Activated CD8-positive, alpha-beta memory T cell treated with anti-CD3 and anti-CD28 coated beads, Interleukin-2, amount 50 U/mL, for 4 hours (primary cell): ENCODE results near the gene YKT6.
A peak's percentile ranks its signal among the peaks of the same experiment; 100 is the strongest.
"Not testable (repeated sequence)": the region's sequence is repeated elsewhere in the genome, so short reads cannot be mapped to it uniquely, and the experiment has no call there.

Source experiments
- DNase-seq: peaks from one replicate; pipeline ENCODE4 v3.0.0-alpha.2; 2020

The YKT6 gene

GRCh38 chr7:44172803-44173424 is 27.9 kb upstream of the YKT6 start:
- DNase-seq, result no peak

DNA sequence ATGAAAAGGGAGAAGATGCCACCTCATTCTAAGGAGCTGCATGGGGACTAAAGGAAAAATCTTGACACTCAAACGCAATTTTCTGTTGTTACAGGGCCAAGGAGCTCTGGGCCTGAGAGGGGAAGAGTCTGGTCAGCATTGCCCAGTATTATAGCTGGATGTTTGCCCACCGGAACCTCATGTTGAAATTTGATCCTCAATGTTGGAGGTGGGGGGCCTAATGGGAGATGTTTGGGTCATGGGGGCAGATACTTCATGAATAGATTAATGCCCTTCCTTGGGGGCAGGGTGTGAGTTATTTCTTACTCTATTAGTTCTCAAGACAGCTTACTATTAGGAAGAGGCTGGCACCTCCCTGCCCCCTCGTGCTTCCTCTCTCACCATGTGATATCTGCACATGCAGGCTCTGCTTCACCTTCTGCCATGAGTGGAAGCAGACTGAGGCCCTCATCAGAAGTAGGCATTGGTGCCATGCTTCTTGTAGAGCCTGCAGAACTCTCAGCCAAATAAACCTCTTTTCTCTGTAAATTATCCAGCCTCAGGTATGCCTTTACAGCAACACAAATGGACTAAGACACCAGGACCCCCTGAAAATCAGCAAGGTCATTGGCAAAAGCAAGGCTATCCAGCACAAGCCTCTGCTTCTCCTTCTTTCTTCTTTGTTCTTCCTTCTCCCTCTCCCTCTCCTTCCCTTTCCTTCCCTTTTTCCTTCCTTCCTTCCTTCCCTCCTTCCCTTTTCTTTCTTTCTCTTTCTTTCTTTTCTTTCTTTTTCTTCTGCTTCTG is 26.7 kb upstream of the YKT6 start:
- DNase-seq, result no peak

DNA sequence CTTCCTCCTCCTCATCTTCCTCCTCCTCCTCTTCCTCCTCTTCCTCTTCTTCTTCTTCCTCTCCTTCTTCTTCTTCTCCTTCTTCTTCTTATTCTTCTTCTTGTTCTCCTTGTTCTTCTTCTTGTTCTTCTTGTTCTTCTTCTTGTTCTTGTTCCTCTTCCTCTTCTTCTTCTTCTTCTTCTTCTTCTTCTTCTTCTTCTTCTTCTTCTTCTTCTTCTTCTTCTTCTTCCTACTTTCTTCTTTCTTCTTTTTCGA is 26.2 kb upstream of the YKT6 start:
- DNase-seq, result not testable (repeated sequence)

GRCh38 chr7:44175730-44176129 is 25.0 kb upstream of the YKT6 start:
- no peak for DNase-seq

DNA sequence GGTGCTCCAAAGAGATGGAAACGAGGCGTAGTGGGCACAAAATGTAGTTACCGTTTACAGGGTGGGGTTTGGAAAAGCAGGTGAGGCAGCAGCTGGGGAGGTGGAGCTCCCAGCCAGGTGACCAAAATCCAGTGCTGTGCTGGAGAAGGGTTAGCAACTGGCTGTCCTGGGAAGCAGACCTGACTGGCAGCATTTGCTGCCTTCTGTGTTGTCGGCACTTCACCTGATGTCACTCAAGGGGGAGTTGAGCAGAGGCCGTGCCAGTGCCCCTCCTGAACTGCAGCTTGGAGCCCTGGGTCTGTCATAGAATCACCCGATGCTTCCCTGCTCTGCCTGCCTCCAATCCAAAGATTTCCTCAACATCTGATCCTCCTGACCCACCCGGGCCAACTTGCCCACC is 24.3 kb upstream of the YKT6 start:
- DNase-seq, result no peak

- DNase-seq, result no peak
Observed at GRCh38 chr7:44177570-44178131, 23.1 kb upstream of the YKT6 start.

GRCh38 chr7:44180631-44181030 is 20.1 kb upstream of the YKT6 start:
- no peak for DNase-seq

DNA sequence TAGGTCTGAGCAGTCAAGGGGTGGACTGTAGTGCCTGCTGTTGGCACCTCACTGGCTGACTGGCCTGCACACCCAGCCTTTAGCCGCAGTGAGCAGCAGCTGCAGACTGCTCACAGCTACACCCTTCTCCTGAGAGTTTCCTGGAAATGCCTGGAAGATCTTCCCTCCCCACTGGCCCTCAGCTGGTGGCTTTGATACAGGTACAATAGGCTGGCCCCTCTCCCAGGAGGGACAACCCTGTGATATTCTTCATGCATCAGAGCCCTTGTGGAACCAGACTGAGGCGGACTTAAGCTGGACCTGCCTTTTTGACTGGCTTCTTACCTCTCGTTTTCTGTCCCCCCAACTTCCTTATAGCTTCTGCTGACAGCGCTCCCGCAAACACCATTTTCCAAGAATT is 18.0 kb upstream of the YKT6 start:
- no peak for DNase-seq

- DNase-seq, result no peak
Observed at GRCh38 chr7:44183386-44183785, 17.4 kb upstream of the YKT6 start.

DNA sequence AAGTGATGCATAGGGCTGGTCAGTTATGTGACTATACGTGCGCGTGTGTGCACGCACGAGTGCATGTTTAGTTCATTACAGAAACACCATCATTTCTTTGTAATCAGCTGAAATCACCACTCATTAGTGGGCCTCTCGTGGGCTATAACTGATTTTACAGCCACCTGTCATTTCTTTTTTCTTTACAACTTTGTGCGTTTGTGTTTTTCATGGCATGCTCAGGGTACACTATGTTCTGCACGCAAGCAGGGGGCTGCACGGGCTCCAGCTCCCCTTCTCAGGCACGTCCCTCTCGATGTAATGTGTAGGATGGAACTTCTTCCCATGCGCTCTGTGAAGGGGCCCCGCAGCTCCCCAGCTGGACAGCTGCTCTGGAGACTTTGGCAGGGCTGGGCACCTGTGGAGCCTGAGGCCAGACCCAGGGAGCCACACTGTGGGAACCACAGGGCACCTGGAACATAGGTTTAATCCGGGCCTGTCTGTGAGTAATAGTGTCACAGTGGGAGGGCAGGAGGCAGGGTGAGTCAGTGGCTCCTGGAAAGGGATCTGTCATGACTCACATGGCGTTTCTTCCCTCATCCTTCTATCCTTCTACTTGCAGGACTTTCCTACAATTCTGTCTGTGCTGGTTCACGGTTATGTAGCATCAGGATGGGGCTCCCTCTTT is 16.4 kb upstream of the YKT6 start:
- DNase-seq, result no peak

DNA sequence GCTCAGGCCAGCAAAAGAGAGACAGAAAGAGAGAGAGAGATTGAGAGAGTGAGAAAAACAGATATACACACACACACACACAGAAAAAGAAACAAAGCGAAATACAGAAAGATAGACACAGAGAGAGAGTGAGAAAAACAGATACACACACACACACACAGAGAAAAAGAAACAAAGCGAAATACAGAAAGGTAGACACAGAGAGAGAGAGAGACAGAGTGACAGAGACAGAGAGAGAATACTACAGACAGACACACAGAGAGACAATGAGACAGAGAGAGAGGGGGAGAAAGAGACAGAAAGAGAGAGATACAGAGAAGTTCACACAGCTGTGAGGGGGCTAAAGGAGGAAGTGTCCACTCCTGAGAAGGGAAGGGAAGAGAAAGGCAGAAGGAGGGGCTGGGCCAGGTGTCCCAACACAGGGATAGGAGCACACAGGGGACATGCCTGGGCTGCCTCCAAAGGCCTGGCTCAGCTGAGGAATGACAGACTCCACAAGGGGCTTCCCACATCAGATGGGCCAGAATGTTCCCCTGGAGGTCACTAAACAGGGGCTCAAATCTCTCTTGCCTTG is 15.8 kb upstream of the YKT6 start:
- DNase-seq, result no peak

- no peak for DNase-seq
Observed at GRCh38 chr7:44185729-44186128, 15.0 kb upstream of the YKT6 start.

DNA sequence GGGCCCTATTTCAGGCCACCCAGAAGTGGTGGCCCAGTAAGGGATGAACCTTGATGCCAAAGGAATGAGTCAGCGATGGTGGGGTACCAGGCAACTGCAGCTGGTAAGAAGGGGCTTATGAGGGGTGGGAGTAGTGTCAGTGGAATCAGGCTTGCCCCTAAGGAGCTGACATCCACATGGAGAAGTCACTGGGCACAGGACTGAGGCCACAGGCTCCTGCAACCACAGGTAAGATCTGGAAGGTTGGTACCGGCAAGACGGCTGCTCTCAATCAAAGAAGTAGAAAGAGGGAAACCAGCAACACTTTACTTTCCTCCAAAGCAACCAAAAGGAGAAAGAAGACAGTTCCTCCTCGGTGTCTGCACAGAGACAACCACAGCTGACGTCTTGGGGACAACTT is 14.0 kb upstream of the YKT6 start:
- no peak for DNase-seq

- DNase-seq, result no peak
Observed at GRCh38 chr7:44187636-44188416, 13.0 kb upstream of the YKT6 start.

DNA sequence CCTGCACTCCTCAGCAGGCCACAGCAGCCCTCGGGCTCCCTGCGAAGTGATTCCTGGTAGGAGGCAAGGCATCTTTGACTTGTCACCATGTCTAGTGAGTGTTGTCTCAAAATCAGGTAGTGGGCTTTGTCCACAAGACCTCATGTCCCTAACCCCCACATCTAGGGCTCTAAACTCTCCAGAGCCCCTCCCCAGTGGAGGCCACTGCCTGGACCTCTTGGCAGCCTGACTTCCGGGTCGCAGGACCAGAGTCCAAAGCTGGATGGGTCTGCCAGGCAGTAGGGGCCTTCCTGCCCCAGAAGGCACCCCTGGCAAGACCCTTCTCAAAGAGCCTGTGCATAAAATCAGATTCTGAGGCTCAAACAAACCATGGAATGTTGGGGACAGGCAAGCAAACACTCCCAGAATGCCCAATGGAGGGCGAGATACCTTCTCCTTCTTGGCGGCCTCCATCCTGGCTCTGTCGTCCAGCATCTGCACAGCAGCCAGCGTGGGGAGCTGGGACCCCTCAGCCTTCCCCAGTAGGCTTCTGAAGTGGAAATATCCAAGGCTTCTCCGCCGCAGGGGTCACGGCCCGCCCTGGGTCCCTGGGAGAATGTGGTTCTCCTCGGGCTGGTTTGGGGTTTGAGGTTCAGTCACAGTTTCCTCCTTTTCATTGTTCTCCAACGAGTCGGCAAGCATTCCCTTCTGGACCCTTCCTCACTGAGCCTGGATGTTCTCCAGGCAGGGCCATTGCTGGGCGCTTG is 12.1 kb upstream of the YKT6 start:
- no peak for DNase-seq

- DNase-seq, result no peak
Observed at GRCh38 chr7:44189286-44189992, 11.3 kb upstream of the YKT6 start, which contains the start of gene GCK. GCK (minus strand) TSS chr7:44189439; CDS start chr7:44188953, 486 bp downstream.

GRCh38 chr7:44189993-44190872 is 10.5 kb upstream of the YKT6 start:
- no peak for DNase-seq

GRCh38 chr7:44191171-44191570 is 9.6 kb upstream of the YKT6 start:
- no peak for DNase-seq

DNA sequence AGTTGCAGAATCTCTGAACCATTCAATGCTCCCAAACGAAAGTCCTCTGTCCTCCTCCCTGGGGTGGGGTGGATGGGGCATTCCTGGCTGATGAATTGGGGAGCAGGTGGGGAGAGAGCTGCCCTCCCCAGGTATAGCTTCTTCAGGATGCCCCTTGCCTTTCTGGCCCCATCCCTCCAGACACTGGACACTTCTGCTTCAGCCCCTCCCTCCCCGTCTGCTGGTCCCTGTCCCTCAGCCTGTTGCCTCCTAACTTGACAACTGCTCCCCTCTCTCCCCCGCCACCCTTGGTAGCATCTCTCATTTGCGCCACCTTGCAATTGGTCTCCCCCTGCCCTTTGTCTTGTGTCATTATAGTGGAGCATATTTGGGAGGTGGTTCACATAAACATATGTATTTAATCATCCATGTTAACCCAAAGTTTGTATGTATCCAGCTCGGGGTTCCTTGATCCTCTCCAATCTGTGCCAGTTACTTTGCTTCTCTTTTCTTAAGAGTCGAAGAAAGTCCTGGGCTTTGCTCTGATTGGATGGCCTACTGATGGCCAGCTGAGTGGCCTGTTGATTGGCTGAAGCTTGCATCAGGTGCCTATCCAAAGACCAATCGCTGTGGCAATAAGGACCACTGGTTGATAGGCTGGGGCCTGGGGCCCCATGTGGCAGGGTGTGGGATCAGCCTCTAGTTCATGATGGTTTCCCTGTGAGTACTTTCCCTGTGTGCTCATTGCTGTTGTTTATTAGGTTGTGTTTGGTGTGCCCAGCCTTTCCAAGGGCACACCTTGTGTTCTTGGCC is 7.6 kb upstream of the YKT6 start:
- DNase-seq, result no peak

DNA sequence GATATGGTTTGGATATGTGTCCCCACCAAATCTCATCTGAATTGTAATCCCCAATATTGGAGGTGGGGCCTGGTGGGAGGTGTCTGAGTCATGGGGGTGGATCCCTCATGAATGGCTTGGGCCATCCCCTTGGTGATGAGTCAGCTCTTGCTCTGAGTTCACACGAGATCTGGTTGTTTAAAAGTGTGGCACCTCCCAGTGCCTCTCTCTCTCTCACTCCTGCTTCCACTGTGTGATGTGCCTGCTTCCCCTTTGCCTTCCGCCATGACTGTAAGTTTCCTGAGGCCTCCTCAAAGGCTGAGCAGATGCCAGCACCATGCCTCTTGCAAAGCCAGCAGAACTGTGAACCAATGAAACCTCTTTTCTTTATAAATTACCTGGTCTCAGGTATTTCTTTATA is 6.7 kb upstream of the YKT6 start:
- DNase-seq, result peak; percentile 33
